Endothelial cell (in vitro differentiated cells): Measurements from ENCODE around the gene HDAC4. TPM values are rescaled to one million over a fixed set of nuclear protein-coding genes. Genes with fewer than 3 reads are reported as not detected.

ENCODE experiments used
- DNase-seq: peaks from one replicate; pipeline ENCODE4 v3.0.0; 2021; ENCODE audit warnings: low spot score
- H3K27ac Mint-ChIP-seq: one replicate; pipeline ENCODE4 v1.8.0; 2021; ENCODE audit warnings: mixed read lengths, inconsistent platforms; ENCODE audit not compliant: unreplicated experiment
- H3K27me3 Mint-ChIP-seq: one replicate; pipeline ENCODE4 v1.8.0; 2021; ENCODE audit warnings: mild to moderate bottlenecking, moderate library complexity, mixed read lengths, inconsistent platforms; ENCODE audit not compliant: unreplicated experiment
- H3K36me3 Mint-ChIP-seq: one replicate; pipeline ENCODE4 v1.8.0; 2021; ENCODE audit warnings: mild to moderate bottlenecking, low read depth, mixed read lengths, inconsistent platforms; ENCODE audit not compliant: unreplicated experiment
- H3K4me1 Mint-ChIP-seq: one replicate; pipeline ENCODE4 v1.8.0; 2021; ENCODE audit warnings: mild to moderate bottlenecking, mixed read lengths, inconsistent platforms; ENCODE audit not compliant: unreplicated experiment
- H3K4me3 Mint-ChIP-seq: one replicate; pipeline ENCODE4 v1.8.0; 2021; ENCODE audit warnings: mild to moderate bottlenecking, mixed read lengths, inconsistent platforms; ENCODE audit not compliant: unreplicated experiment
- H3K9me3 Mint-ChIP-seq: one replicate; pipeline ENCODE4 v1.8.0; 2021; ENCODE audit warnings: mixed read lengths, inconsistent platforms; ENCODE audit not compliant: unreplicated experiment
- microRNA-seq: library from miRNA; unstranded; fragments of <30 nt; microRNA quantifications from one replicate; pipeline ENCODE4, GENCODE V29; 2020; ENCODE audit not compliant: unreplicated experiment
- total RNA-seq: library from RNA; stranded (reverse); fragmentation: NEBNext Ultra II Directional; extraction: Animal tissue kit (Norgen Biotek cat#: 25700); gene quantifications from one replicate; pipeline ENCODE4 v1.2.1, GENCODE V29; 2021; ENCODE audit not compliant: unreplicated experiment
- TF ChIP-seq, protein P1 (sequence below): fragments of 200-600 bp; sonication (generic); IDR thresholded peaks from one replicate; pipeline ENCODE4 v1.5.0; 2021; ENCODE audit warnings: antibody characterized with exemption; ENCODE audit not compliant: unreplicated experiment

Gene HDAC4
- total RNA-seq, 1 donor from 2014 or later = 26.0 TPM

DNA sequence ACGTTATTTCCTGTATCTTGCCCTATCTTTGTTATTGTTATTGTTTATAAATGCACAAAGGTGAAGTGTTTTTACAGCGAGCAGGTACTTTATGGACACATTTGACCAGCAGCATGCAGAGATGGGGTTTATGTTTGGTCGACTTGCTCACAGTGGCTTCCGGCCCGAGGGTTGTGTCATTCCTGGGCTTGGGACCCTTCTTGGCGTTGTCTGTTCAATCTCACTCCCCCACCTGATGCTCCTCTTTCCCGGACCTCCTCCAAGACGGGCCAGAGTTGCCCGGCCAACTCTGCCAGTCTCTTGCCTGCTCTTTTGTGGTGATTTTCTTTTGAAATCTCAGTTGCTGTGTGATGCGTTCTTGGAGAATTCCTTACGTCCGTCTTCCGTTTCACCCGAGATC, 399.0 kb downstream of the HDAC4 start:
- no peaks in the 10 kb centered on the region for H3K4me1 Mint-ChIP-seq
- H3K27me3 Mint-ChIP-seq = peaks cover 3% of the 10 kb centered on the region
- no peak overlapping the region for H3K4me3 Mint-ChIP-seq
- TF ChIP-seq, protein P1, sequence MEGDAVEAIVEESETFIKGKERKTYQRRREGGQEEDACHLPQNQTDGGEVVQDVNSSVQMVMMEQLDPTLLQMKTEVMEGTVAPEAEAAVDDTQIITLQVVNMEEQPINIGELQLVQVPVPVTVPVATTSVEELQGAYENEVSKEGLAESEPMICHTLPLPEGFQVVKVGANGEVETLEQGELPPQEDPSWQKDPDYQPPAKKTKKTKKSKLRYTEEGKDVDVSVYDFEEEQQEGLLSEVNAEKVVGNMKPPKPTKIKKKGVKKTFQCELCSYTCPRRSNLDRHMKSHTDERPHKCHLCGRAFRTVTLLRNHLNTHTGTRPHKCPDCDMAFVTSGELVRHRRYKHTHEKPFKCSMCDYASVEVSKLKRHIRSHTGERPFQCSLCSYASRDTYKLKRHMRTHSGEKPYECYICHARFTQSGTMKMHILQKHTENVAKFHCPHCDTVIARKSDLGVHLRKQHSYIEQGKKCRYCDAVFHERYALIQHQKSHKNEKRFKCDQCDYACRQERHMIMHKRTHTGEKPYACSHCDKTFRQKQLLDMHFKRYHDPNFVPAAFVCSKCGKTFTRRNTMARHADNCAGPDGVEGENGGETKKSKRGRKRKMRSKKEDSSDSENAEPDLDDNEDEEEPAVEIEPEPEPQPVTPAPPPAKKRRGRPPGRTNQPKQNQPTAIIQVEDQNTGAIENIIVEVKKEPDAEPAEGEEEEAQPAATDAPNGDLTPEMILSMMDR = no peak
- H3K36me3 Mint-ChIP-seq = peaks cover 4% of the 10 kb centered on the region
- H3K9me3 Mint-ChIP-seq = no peaks in the 10 kb centered on the region
- no peak for DNase-seq
- H3K27ac Mint-ChIP-seq = no peak overlapping the region

DNA sequence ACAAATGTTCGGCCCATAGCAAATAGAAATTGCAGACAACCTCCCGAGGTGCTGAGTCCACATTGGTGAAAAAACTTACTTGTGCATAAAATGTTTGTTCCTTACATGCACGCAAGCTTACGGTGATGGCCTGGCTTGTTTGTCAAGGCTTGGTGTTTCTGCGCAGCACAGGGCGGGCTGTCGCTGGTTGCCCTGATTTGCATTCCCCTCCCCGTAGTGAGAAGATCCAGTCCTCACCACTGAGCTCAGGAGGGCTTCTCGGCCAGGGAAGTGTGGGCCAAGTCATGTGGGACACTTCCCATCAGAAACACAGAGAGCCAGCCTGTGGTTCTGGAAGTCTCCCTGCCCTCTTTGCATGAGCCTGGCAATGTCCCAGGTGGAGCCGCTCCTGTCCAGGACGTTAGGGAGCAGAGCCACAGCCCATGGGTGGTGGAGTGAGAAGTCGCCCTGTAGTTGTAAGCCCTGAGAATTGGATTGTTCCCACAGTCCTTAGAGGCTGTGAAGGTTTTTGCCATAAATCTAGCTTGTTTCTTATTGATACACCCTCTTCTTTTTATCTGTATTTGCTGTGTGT, 400.2 kb downstream of the HDAC4 start:
- H3K4me3 Mint-ChIP-seq = no peak overlapping the region
- no peaks in the 10 kb centered on the region for H3K4me1 Mint-ChIP-seq
- peaks cover 4% of the 10 kb centered on the region for H3K36me3 Mint-ChIP-seq
- H3K27me3 Mint-ChIP-seq = peaks cover 3% of the 10 kb centered on the region
- H3K27ac Mint-ChIP-seq = no peak overlapping the region
- DNase-seq = no peak
- TF ChIP-seq, protein P1 = no peak
- H3K9me3 Mint-ChIP-seq = no peaks in the 10 kb centered on the region

DNA sequence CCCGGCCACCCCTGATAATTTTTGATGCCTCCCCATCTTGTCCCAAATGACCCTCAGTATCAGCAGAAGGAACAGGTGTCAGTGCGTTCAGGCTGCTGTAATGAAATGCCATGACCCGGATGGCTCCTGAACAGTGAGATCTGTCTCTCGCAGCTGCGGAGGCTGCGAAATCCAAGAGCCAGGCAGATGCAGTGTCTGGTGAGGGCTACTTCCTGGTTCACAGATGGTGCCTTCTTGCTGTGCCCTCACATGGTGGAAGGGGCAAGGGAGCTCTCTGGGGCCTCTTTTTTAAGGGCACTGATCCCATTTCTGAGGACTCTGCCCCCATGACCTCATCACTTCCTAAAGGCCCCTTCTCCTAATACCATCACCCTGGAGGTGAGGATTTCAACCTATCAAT, 400.7 kb downstream of the HDAC4 start:
- Mint-ChIP-seq H3K4me1 (no peaks in the 10 kb centered on the region), H3K4me3 (no peak overlapping the region), H3K27ac (no peak overlapping the region), H3K9me3 (no peaks in the 10 kb centered on the region), H3K36me3 (peaks cover 4% of the 10 kb centered on the region), H3K27me3 (peaks cover 3% of the 10 kb centered on the region)
- DNase-seq = no peak
- TF ChIP-seq, protein P1 = no peak

DNA sequence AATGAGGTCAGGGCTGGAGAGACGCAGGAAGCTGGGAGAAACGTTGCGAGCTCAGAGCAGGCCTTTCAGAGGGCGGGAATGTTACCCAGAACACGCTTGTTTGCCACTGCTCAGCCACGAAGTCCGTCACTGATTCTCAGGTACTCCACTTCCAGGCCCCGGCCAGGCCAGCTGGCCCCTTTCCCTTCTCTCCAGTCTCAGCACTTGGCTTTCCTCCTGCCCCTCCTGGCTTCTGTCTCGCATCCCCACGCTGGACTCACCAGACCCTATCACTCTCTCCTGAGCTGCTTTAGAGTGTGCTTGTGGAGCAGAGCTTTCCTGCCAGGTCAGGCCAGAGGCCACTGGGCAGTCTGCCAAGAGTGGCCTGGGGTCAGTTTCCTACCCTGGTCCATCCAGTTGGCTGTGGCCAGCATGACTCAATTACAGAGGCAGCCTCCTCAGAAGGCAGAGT, 401.5 kb downstream of the HDAC4 start:
- Mint-ChIP-seq H3K36me3 (peaks cover 4% of the 10 kb centered on the region), H3K27ac (no peak overlapping the region), H3K4me3 (no peak overlapping the region), H3K4me1 (no peaks in the 10 kb centered on the region), H3K9me3 (no peaks in the 10 kb centered on the region), H3K27me3 (peaks cover 3% of the 10 kb centered on the region)
- no peak for DNase-seq
- TF ChIP-seq, protein P1 = no peak

DNA sequence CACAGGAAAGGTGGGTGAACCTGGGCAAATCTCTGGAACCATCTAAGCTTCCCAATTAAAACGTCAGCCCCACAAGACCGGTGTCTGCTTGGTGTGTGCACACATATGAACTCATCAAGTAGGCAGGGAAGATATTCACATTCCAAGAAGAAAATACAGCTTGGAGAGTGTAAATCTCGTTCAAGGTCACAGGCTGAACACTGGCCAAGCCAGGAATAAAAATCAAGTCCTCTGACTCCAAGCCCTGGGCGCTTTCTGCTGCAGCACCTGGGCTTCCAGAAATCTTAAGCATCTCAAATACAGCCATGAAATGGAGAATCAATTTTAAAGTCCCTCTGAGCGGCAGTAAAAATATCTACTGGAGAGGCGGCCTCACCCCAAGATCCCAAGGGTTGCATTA, 402.0 kb downstream of the HDAC4 start:
- TF ChIP-seq, protein P1 = no peak
- no peak for DNase-seq
- H3K27ac Mint-ChIP-seq = no peak overlapping the region
- peaks cover 4% of the 10 kb centered on the region for H3K36me3 Mint-ChIP-seq
- H3K4me3 Mint-ChIP-seq = no peak overlapping the region
- H3K4me1 Mint-ChIP-seq = no peaks in the 10 kb centered on the region
- H3K9me3 Mint-ChIP-seq = no peaks in the 10 kb centered on the region
- peaks cover 3% of the 10 kb centered on the region for H3K27me3 Mint-ChIP-seq

Small RNAs within 50 kb of the gene (microRNA-seq; reads per million reads assigned to microRNA genes)
- gene MIR2467 = 0.63 reads per million
- not detected for gene MIR4269
- not detected for gene MIR4440
- not detected for gene MIR4441
